HepG2 (cell line): Measurements from ENCODE around the gene VAC14. TPM values are rescaled to one million over a fixed set of nuclear protein-coding genes. Genes with fewer than 3 reads are reported as not detected.

Experiments
- AGO1 ChIP-seq: fragments of 200-400 bp; formaldehyde crosslinking; IDR thresholded peaks from 2 replicates; pipeline ENCODE4 v1.6.1; 2017; ENCODE audit warnings: mild to moderate bottlenecking, low read depth, low read length, moderate library complexity; ENCODE audit not compliant: poor library complexity, severe bottlenecking
- GATAD1 ChIP-seq: IDR thresholded peaks from 2 replicates; pipeline ENCODE4 v1.6.1; 2016; ENCODE audit warnings: missing genetic modification reagents, missing compliant biosample characterization
- JUN ChIP-seq: sonication (generic); formaldehyde crosslinking; IDR thresholded peaks from 2 replicates; pipeline ENCODE4 v1.4.0; 2020; ENCODE audit warnings: mild to moderate bottlenecking, missing genetic modification reagents
- LCORL ChIP-seq, 2 experiments: fragments of 450-650 bp in 1 of 2; sonication (generic) in 1 of 2; formaldehyde crosslinking in 1 of 2; IDR thresholded peaks; 2 replicates each; pipeline versions ENCODE4 v1.5.0 to v1.6.1; 2017 to 2020; ENCODE audit warnings: antibody characterized with exemption in 1 of 2, missing genetic modification reagents in 1 of 2
- MAFK ChIP-seq, 2 experiments: IDR thresholded peaks in 1 of 2; conservative IDR thresholded peaks in 1 of 2; 2 replicates each; pipeline ENCODE4 v1.6.1; 2011; ENCODE audit warnings: improper control_type of control experiment in 2 of 2, low read length in 2 of 2
- NONO ChIP-seq, 2 experiments: fragments of 450-650 bp in 1 of 2; sonication (generic) in 1 of 2; formaldehyde crosslinking in 1 of 2; IDR thresholded peaks in 1 of 2; conservative IDR thresholded peaks in 1 of 2; 2 replicates each; pipeline versions ENCODE4 v1.6.1 to v1.8.0; 2017 to 2022; ENCODE audit warnings: mild to moderate bottlenecking in 1 of 2, missing genetic modification reagents in 1 of 2, moderate library complexity in 1 of 2
- TAF1 ChIP-seq: sonication (generic); formaldehyde crosslinking; IDR thresholded peaks from 2 replicates; pipeline ENCODE4 v1.4.0; 2020; ENCODE audit warnings: missing genetic modification reagents
- TBX2 ChIP-seq: sonication (generic); formaldehyde crosslinking; IDR thresholded peaks from 2 replicates; pipeline ENCODE4 v1.5.0; 2020; ENCODE audit warnings: missing genetic modification reagents, mild to moderate bottlenecking, borderline replicate concordance
- TCF7L2 ChIP-seq: IDR thresholded peaks from 2 replicates; pipeline ENCODE4 v1.6.1; 2011; ENCODE audit warnings: mild to moderate bottlenecking, low read depth, low read length, moderate library complexity
- ZFY ChIP-seq: sonication (generic); formaldehyde crosslinking; IDR thresholded peaks from 2 replicates; pipeline ENCODE4 v1.4.0; 2020; ENCODE audit warnings: missing genetic modification reagents
- ZNF331 ChIP-seq: sonication (generic); formaldehyde crosslinking; IDR thresholded peaks from 2 replicates; pipeline ENCODE4 v1.4.0; 2020; ENCODE audit warnings: missing genetic modification reagents
- ZNF430 ChIP-seq: sonication (generic); formaldehyde crosslinking; IDR thresholded peaks from 2 replicates; pipeline ENCODE4 v1.9.0; 2021; ENCODE audit warnings: mild to moderate bottlenecking, missing genetic modification reagents
- ZNF552 ChIP-seq: sonication (generic); formaldehyde crosslinking; IDR thresholded peaks from 2 replicates; pipeline ENCODE4 v1.9.0; 2022; ENCODE audit warnings: missing genetic modification reagents, mild to moderate bottlenecking, borderline replicate concordance
- ZNF558 ChIP-seq: sonication (generic); formaldehyde crosslinking; IDR thresholded peaks from 2 replicates; pipeline ENCODE4 v1.9.0; 2022; ENCODE audit warnings: mild to moderate bottlenecking, missing genetic modification reagents, borderline replicate concordance
- ZNF567 ChIP-seq: sonication (generic); formaldehyde crosslinking; IDR thresholded peaks from 2 replicates; pipeline ENCODE4 v1.8.1; 2023; ENCODE audit warnings: mild to moderate bottlenecking, missing genetic modification reagents, borderline replicate concordance
- ZNF616 ChIP-seq: sonication (generic); formaldehyde crosslinking; IDR thresholded peaks from 2 replicates; pipeline ENCODE4 v1.5.0; 2020; ENCODE audit warnings: low read depth, mild to moderate bottlenecking, missing genetic modification reagents
- ZNF746 ChIP-seq: sonication (generic); formaldehyde crosslinking; IDR thresholded peaks from 2 replicates; pipeline ENCODE4 v1.8.0; 2022; ENCODE audit warnings: mild to moderate bottlenecking, missing genetic modification reagents
- ZNF850 ChIP-seq: sonication (generic); formaldehyde crosslinking; conservative IDR thresholded peaks from 2 replicates; pipeline ENCODE4 v1.9.0; 2021; ENCODE audit warnings: mild to moderate bottlenecking, missing genetic modification reagents
- ZSCAN31 ChIP-seq: sonication (generic); formaldehyde crosslinking; IDR thresholded peaks from 2 replicates; pipeline ENCODE4 v1.5.0; 2020; ENCODE audit warnings: low read depth, mild to moderate bottlenecking, missing genetic modification reagents
- polyA plus RNA-seq, 8 experiments: library from polyadenylated mRNA; depleted of rRNA in 3 of 8; stranded (reverse) in 7 of 8; unstranded in 1 of 8; fragments of >200 nt; fragmentation: Illumina TruSeq in 4 of 8; extraction: Trizol in 4 of 8; gene quantifications; 2 replicates each; pipeline versions ENCODE4 v1.2.1 to v1.2.3, GENCODE V29; 2011 to 2016; ENCODE audit warnings: low read depth in 4 of 8, missing spikeins in 1 of 8, mixed read lengths in 1 of 8; ENCODE audit not compliant: insufficient read depth in 1 of 8
- total RNA-seq, 5 experiments: library from RNA; depleted of rRNA; stranded (reverse); fragments of >200 nt; fragmentation: Illumina TruSeq; extraction: Trizol; gene quantifications; 2 replicates each; pipeline ENCODE4 v1.2.3, GENCODE V29; 2016; ENCODE audit warnings: low read depth in 1 of 5
- TF ChIP-seq, protein P1 (sequence below): IDR thresholded peaks from 2 replicates; pipeline ENCODE4 v1.6.1; 2016; ENCODE audit warnings: low read depth, control low read depth
- TF ChIP-seq, protein P2 (sequence below): IDR thresholded peaks from 2 replicates; pipeline ENCODE4 v1.6.1; 2018; ENCODE audit warnings: missing genetic modification reagents, mild to moderate bottlenecking, missing compliant biosample characterization
- TF ChIP-seq, protein P3 (sequence below): sonication (generic); formaldehyde crosslinking; IDR thresholded peaks from 2 replicates; pipeline ENCODE4 v1.4.0; 2020; ENCODE audit warnings: missing genetic modification reagents, borderline replicate concordance

The VAC14 gene
- total and polyA plus RNA-seq, 2 of the 13 experiments (the other 11 are each of a cell fraction or from before 2014, with no cell fraction given): 23.5 to 24.6 TPM

DNA sequence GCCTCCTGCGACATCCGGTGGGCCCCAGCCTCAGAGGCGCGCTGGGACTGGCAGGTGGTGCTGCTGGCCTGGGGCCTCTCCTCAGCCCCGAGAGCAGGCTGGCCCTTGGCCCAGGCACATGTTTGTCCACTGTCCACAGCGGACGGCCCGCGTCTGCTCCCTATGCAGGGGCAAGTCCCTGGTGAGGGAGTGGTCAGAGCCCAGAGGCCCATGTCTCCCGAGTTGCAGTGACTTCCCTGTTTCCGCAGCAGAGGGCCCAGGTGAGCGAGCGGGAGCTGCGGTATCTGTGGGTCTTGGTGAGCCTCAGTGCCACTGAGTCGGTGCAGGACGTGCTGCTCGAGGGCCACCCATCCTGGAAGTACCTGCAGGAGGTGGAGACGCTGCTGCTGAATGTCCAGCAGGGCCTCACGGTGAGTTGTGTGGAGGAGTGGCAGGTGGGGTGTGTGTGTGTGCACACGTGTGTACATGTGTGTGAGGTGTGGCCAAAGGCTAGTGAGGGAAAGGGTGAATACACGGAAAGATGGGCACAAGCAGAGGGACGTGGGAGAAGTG lies 144.2 kb downstream of the VAC14 start (continued):
- TF ChIP-seq TCF7L2 (no peak), ZNF567 (peak; percentile 98), ZNF558 (no peak), TBX2 (CRISPR knock-in tag) (peak; percentile 87), JUN (no peak; the same call in 1 of the 2 replicates), ZFY (CRISPR knock-in tag) (peak; percentile 89), AGO1 (peak; percentile 65), ZNF331 (CRISPR knock-in tag) (peak; percentile 58; the same call in 1 of the 2 replicates), ZNF552 (peak; percentile 58; the same call in 1 of the 2 replicates), ZNF746 (CRISPR knock-in tag) (0 out of 2 replicates have a peak, but pooled peaks have one; percentile 58), ZNF430 (peak; percentile 54; the same call in 1 of the 2 replicates), ZSCAN31 (CRISPR knock-in tag) (peak; percentile 76; the same call in 1 of the 2 replicates), GATAD1 (CRISPR knock-in tag) (peak; percentile 17; the same call in 1 of the 2 replicates), TAF1 (CRISPR knock-in tag) (peak; percentile 37; the same call in 1 of the 2 replicates), LCORL (IDR thresholded peaks at IDR 0.05) (no peak), LCORL (CRISPR knock-in tag; IDR thresholded peaks at IDR 0.05) (peak; percentile 96), MAFK (conservative IDR thresholded peaks at IDR 0.05 in 1 of 2, IDR thresholded peaks at IDR 0.05 in 1 of 2; ENCODE audit: low read length in 2 of 2) (no peak), ZNF850 (CRISPR knock-in tag) (no peak), ZNF616 (CRISPR knock-in tag) (peak; percentile 84; the same call in 1 of the 2 replicates), NONO (IDR thresholded peaks at IDR 0.05) (no peak), NONO (CRISPR knock-in tag; conservative IDR thresholded peaks at IDR 0.05) (peak; percentile 73)
- TF ChIP-seq, protein P1, sequence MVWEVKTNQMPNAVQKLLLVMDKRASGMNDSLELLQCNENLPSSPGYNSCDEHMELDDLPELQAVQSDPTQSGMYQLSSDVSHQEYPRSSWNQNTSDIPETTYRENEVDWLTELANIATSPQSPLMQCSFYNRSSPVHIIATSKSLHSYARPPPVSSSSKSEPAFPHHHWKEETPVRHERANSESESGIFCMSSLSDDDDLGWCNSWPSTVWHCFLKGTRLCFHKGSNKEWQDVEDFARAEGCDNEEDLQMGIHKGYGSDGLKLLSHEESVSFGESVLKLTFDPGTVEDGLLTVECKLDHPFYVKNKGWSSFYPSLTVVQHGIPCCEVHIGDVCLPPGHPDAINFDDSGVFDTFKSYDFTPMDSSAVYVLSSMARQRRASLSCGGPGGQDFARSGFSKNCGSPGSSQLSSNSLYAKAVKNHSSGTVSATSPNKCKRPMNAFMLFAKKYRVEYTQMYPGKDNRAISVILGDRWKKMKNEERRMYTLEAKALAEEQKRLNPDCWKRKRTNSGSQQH (CRISPR knock-in tag): no peak
- TF ChIP-seq, protein P2, sequence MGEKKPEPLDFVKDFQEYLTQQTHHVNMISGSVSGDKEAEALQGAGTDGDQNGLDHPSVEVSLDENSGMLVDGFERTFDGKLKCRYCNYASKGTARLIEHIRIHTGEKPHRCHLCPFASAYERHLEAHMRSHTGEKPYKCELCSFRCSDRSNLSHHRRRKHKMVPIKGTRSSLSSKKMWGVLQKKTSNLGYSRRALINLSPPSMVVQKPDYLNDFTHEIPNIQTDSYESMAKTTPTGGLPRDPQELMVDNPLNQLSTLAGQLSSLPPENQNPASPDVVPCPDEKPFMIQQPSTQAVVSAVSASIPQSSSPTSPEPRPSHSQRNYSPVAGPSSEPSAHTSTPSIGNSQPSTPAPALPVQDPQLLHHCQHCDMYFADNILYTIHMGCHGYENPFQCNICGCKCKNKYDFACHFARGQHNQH (CRISPR knock-in tag): peak; percentile 70; the same call in 1 of the 2 replicates
- TF ChIP-seq, protein P3, sequence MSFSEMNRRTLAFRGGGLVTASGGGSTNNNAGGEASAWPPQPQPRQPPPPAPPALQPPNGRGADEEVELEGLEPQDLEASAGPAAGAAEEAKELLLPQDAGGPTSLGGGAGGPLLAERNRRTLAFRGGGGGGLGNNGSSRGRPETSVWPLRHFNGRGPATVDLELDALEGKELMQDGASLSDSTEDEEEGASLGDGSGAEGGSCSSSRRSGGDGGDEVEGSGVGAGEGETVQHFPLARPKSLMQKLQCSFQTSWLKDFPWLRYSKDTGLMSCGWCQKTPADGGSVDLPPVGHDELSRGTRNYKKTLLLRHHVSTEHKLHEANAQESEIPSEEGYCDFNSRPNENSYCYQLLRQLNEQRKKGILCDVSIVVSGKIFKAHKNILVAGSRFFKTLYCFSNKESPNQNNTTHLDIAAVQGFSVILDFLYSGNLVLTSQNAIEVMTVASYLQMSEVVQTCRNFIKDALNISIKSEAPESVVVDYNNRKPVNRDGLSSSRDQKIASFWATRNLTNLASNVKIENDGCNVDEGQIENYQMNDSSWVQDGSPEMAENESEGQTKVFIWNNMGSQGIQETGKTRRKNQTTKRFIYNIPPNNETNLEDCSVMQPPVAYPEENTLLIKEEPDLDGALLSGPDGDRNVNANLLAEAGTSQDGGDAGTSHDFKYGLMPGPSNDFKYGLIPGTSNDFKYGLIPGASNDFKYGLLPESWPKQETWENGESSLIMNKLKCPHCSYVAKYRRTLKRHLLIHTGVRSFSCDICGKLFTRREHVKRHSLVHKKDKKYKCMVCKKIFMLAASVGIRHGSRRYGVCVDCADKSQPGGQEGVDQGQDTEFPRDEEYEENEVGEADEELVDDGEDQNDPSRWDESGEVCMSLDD (CRISPR knock-in tag): 0 out of 2 replicates have a peak, but pooled peaks have one; percentile 7
